ENCODE measurements around the gene IFI44L. TPM values are rescaled to one million over a fixed set of nuclear protein-coding genes. Genes with fewer than 3 reads are reported as not detected.

The IFI44L gene
- total RNA-seq, 3 donors from 2014 or later = 1.8 to 10.8 (median 5.3) TPM

GRCh38 chr1:78651241-78651640 lies 31.0 kb downstream of the IFI44L start:
- ATAC-seq = peak; percentile 39
- TF ChIP-seq CTCF (IDR thresholded peaks at IDR 0.05) = no peak
- Histone ChIP-seq H3K9me3 (no peaks in the 10 kb centered on the region), H3K4me3 (no peak overlapping the region), H3K36me3 (ENCODE audit: low read depth) (no peaks in the 10 kb centered on the region), H3K4me1 (ENCODE audit: low read depth) (no peaks in the 10 kb centered on the region)
- DNase-seq = peak in 2 of 3 donors; percentile 10 to 45
- intact Hi-C loops (cut with DNase I, micrococcal nuclease) = no loop called here

GRCh38 chr1:78652019-78652560 lies 31.8 kb downstream of the IFI44L start:
- Histone ChIP-seq H3K4me3 (no peak overlapping the region), H3K4me1 (ENCODE audit: low read depth) (no peaks in the 10 kb centered on the region), H3K9me3 (no peaks in the 10 kb centered on the region), H3K36me3 (ENCODE audit: low read depth) (no peaks in the 10 kb centered on the region)
- intact Hi-C loops (cut with DNase I, micrococcal nuclease) = no loop called here
- no peak for TF ChIP-seq CTCF (IDR thresholded peaks at IDR 0.05)
- DNase-seq (no peak), ATAC-seq (no peak)

GRCh38 chr1:78658901-78659300 lies 38.7 kb downstream of the IFI44L start:
- no peaks in the 10 kb centered on the region for H3K9me3 ChIP-seq
- H3K36me3 ChIP-seq (ENCODE audit: low read depth) = no peaks in the 10 kb centered on the region
- intact Hi-C loops (cut with DNase I, micrococcal nuclease) = no loop called here
- no peak overlapping the region for H3K4me3 ChIP-seq
- no peak for TF ChIP-seq CTCF (IDR thresholded peaks at IDR 0.05)
- DNase-seq = no peak
- no peak for ATAC-seq
- no peaks in the 10 kb centered on the region for H3K4me1 ChIP-seq (ENCODE audit: low read depth)

- no peak for ATAC-seq
- no peaks in the 10 kb centered on the region for H3K4me1 ChIP-seq (ENCODE audit: low read depth)
- intact Hi-C loops (cut with DNase I, micrococcal nuclease) = no loop called here
- no peaks in the 10 kb centered on the region for H3K9me3 ChIP-seq
- no peak for DNase-seq
- no peak for TF ChIP-seq CTCF (IDR thresholded peaks at IDR 0.05)
- no peak overlapping the region for H3K4me3 ChIP-seq
- H3K36me3 ChIP-seq (ENCODE audit: low read depth) = no peaks in the 10 kb centered on the region
Measured at GRCh38 chr1:78663923-78664322, 43.7 kb downstream of the IFI44L start.

- intact Hi-C loops (cut with DNase I, micrococcal nuclease) = no loop called here
- Histone ChIP-seq H3K4me1 (ENCODE audit: low read depth) (no peaks in the 10 kb centered on the region), H3K4me3 (no peak overlapping the region), H3K9me3 (no peaks in the 10 kb centered on the region), H3K36me3 (ENCODE audit: low read depth) (no peaks in the 10 kb centered on the region)
- ATAC-seq = no peak
- no peak for DNase-seq
- no peak for TF ChIP-seq CTCF (IDR thresholded peaks at IDR 0.05)
Measured at GRCh38 chr1:78664763-78665162, 44.5 kb downstream of the IFI44L start.

GRCh38 chr1:78665809-78666208 lies 45.6 kb downstream of the IFI44L start:
- Histone ChIP-seq H3K36me3 (ENCODE audit: low read depth) (no peaks in the 10 kb centered on the region), H3K4me3 (no peak overlapping the region), H3K9me3 (no peaks in the 10 kb centered on the region), H3K4me1 (ENCODE audit: low read depth) (no peaks in the 10 kb centered on the region)
- ATAC-seq = no peak
- DNase-seq = no peak
- intact Hi-C loops (cut with DNase I, micrococcal nuclease) = no loop called here
- TF ChIP-seq CTCF (IDR thresholded peaks at IDR 0.05) = no peak
